ENCODE data around the gene PABPC1L. TPM values are rescaled to one million over a fixed set of nuclear protein-coding genes. Genes with fewer than 3 reads are reported as not detected.
A peak's percentile ranks its signal among the peaks of the same experiment; 100 is the strongest.

Gene PABPC1L
- total RNA-seq, 1 experiment from 2014 or later, result 83.5 TPM

GRCh38 chr20:44884907-44885391, 24.9 kb upstream of the PABPC1L start:
- H3K9me3 Mint-ChIP-seq, result no peaks in the 10 kb centered on the region; a peak in 1 of 5 replicates
- Histone ChIP-seq H2BK15ac (ENCODE audit: low read depth, low read length) (no peak overlapping the region), H3K27me3 (ENCODE audit: insufficient read depth, low read length) (no peaks in the 10 kb centered on the region), H3K14ac (ENCODE audit: insufficient read depth, low read length) (no peak overlapping the region), H2BK20ac (ENCODE audit: low read depth, low read length, poor library complexity, severe bottlenecking) (no peak overlapping the region), H4K91ac (ENCODE audit: insufficient read length, low read depth, low read length) (no peak overlapping the region), H2BK120ac (ENCODE audit: low read depth, low read length, poor library complexity, severe bottlenecking) (no peak overlapping the region), H2BK5ac (ENCODE audit: insufficient read length, low read length) (no peak overlapping the region), H3K56ac (ENCODE audit: insufficient read length, low read depth, low read length) (no peak overlapping the region), H3K9me3 (ENCODE audit: control insufficient read depth, low read depth, low read length) (no peaks in the 10 kb centered on the region), H3K4me1 (ENCODE audit: insufficient read depth, low read length) (no peaks in the 10 kb centered on the region), H4K5ac (ENCODE audit: insufficient read length, low read depth, low read length) (no peak overlapping the region), H3K4me2 (ENCODE audit: insufficient read depth, insufficient read length, low read length) (peak overlapping the region; percentile 48), H3K23ac (ENCODE audit: insufficient read length, low read depth, low read length) (no peak overlapping the region), H4K20me1 (ENCODE audit: control insufficient read depth, insufficient read depth, insufficient read length) (no peaks in the 10 kb centered on the region), H3K18ac (ENCODE audit: insufficient read length, low read depth, low read length) (no peak overlapping the region), H2AFZ (ENCODE audit: low read length) (no peak overlapping the region), H3K79me2 (ENCODE audit: insufficient read depth, low read length) (peaks cover 34% of the 10 kb centered on the region), H3K4ac (ENCODE audit: low read depth, low read length) (no peak overlapping the region), H3K27ac (ENCODE audit: insufficient read length, low read depth, low read length) (no peak overlapping the region), H4K8ac (replicated peaks; ENCODE audit: insufficient read length, low read depth, low read length) (no peak overlapping the region), H3T11ph (ENCODE audit: low read length) (no peak overlapping the region), H2AK5ac (ENCODE audit: insufficient read length, low read length) (no peak overlapping the region), H3K79me1 (ENCODE audit: insufficient read depth, low read depth, low read length, poor library complexity, severe bottlenecking) (peaks cover 8% of the 10 kb centered on the region), H2BK12ac (ENCODE audit: insufficient read length, low read depth, low read length) (no peak overlapping the region), H3K9ac (ENCODE audit: extremely low read depth, insufficient read length, low read length) (peak overlapping the region; percentile 64), H3K23me2 (ENCODE audit: insufficient read length, low read depth, low read length, poor library complexity, severe bottlenecking) (peaks cover 9% of the 10 kb centered on the region)
- DNase-seq, result no peak
- H3K36me3 Mint-ChIP-seq (ENCODE audit: insufficient read depth in 1 of 3, low read depth in 3 of 3), result peaks cover 0 to 20% (median 0%) of the 10 kb centered on the region in 3 experiments; a peak in 2 of 7 replicates
- WGBS (ENCODE audit: extremely low coverage, insufficient read length, low lambda C conversion rate), result no CpG with 5 or more reads among the region's 14 CpGs
- no peak for TF ChIP-seq CTCF (conservative IDR thresholded peaks at IDR 0.05)
- H3K4me3 Mint-ChIP-seq, result peak overlapping the region; percentile 84 to 97
- peak overlapping the region; percentile 71 to 89 (median 88) for H3K27ac Mint-ChIP-seq
- H3K4me1 Mint-ChIP-seq, result peaks cover 34 to 37% of the 10 kb centered on the region in 2 experiments
- H3K27me3 Mint-ChIP-seq (ENCODE audit: low read depth), result no peaks in the 10 kb centered on the region
